NCI-H2107 (cell line): ENCODE data around the gene CUBN.

ENCODE experiments used
- DNase-seq: peaks from one replicate; lab custom pipeline; 2025; lab: John Stamatoyannopoulos, UW

Gene CUBN

DNA sequence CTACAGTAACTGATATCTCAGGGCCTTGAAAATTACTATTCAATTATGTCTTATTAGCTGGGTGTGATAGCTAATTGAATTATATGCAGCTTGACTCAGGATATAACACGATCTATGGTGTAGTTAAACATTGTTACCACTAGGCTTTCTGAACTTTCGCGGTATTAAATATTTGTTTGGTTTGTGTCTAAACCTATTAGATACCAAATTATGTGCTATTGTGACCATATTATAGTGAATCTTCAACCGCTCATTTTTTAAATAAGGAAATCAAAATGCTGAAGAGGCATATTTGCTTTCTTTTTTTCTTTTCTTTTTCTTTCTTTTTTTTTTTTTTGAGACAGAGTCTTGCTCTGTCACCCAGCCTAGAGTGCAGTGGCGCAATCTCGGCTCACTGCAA, 213.1 kb downstream of the CUBN start:
- no peak for DNase-seq

DNA sequence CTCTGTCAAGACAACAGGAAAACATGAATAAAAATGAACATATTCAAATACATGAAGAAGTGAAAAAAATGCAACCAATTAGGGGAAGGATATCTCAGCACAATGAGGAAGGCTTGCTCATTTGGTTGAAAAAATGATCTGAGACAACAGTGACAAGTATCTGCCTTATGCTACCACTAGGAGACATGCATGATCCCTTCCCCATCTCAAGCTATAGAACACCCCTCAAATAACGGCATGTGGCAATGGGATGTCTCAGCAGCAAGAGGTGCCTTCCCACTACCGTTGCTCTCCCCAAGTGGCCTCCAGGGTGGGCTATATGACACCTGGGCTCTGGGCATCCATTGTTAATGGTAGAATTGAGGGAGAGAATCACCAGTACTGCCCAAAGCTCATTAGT, 214.3 kb downstream of the CUBN start:
- DNase-seq, result no peak

DNA sequence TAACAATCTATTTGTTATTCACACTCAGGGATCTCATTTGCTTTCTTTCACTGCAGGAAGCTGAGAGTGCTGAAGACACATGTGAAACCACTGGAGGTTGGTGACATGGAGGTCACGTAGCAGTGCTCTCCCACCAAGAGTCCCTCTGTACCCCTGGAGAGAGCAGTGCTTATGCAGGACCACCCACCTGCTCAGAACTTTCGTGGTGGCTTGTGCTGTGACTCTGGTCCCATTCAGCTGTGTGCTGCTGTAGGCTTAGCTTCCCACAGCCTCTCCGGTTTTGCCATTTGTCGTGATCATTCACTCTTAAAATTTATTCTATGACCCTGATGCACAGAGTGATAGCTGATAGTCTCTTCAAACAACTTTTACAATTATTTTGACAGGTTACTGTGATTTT, 216.3 kb downstream of the CUBN start:
- DNase-seq, result no peak

DNA sequence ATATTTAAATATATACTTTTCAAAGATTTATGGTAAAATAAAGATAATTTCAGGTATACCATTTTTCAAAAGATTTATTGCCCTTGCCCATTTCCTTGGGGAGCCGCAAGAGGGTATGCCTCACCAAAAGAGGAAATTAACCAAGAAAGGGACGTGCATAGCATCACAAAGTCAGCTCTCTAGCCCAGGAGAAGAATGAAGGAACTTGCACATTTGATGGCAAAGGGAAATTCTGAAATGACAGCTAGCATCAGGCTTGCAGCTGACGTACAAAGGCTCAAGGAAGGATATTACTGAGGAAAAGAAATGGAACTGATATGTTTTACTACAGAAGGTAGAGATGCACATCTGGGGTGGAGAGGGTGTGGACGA, 218.8 kb downstream of the CUBN start:
- no peak for DNase-seq

DNA sequence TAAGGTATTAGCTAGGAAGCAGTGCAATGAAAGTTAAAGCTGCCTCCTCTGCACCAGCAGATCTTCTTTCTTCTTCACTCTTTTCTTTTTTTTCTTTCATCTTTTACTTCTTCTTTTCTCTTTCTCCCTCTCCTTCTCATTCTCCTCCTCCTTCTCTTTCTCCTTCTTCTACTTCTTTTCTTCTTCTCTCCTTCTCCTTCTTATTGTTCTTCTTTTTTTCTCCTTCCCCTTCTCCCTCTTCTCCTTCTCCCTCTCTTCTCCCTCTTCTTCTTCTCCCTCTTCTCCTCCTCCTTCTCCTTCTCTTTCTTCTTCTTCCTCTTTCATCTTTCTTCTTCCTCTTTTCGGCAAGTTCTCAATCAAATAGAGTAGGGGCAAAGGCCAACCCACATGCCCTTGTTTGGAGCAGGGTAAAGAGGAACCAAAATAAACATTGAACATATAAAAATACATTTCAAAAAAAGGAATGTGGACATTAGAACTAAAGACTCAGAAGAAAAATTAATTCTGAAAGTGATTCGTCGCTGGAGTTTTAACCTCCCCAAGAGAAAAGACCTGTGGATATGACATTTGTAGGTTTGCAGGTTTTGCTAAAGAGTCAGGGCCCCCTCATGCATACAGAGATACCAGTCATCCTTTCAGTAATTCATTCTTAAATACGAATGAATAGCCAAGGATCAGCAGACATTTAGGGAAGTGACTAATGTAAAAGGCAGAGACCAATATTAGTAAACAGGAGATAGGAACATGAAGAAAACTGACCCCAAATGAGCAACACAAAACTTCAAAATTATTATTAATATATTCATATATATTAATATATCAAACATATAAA, 219.4 kb downstream of the CUBN start:
- DNase-seq, result no peak

DNA sequence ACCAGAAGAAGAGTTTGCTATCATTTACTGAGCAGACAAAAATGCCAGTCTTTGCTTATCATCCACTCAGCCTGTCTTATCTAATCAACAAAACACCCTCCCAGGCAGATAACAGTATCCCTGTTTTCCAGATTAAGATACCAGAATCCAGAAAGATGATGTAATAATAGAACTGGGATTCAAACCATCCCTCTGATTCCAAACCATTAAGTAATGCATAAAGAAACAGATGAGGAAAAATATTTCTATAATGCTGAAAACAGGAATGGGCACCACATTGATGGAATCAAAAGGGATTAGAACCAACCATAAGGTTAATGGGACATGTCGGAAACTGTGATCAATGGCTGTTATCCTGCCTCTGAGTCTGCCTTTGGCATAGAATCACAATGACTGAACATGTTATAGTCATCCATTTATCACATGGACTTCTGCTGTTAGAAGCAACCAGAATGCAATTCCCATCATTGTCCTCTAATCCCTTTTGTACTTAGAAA, 220.3 kb downstream of the CUBN start:
- no peak for DNase-seq

DNA sequence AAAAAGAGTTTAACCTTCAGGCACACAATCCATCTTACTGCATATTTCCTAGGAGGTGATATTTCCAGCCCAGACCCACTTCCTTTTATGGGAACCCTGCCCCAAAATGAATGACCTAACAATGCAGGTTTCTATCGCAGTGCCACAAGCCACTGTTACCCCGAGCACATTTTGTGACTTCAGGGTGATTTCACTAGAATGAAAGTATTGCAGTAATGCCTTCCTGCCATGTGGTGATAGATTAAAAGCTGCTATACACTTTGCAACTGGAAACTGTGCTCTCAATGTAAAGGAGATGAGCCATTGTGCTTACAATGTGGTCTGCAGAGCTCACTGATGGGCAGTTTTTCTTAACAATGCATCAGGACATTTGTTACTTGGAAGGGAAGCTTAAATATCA, 221.9 kb downstream of the CUBN start:
- DNase-seq, result no peak

DNA sequence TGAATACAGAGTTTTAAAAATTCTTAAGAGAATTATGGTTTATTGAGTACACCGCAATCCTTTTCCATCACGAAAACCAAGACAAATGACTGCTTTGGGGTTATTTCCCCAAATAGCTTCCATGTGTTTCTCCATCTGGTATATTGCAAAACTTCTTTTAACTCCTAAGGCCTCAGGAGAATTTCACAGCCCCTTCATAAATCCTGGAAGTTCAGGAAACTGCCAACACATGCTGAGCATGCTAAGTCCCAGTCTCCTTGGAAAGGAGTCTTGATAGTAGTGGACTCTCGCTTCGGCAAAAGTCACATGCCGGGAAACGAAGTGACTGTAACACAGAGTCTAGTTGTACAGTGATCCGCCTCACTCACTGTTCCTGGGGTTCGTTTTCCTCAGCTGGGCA, 224.3 kb downstream of the CUBN start:
- DNase-seq, result no peak

DNA sequence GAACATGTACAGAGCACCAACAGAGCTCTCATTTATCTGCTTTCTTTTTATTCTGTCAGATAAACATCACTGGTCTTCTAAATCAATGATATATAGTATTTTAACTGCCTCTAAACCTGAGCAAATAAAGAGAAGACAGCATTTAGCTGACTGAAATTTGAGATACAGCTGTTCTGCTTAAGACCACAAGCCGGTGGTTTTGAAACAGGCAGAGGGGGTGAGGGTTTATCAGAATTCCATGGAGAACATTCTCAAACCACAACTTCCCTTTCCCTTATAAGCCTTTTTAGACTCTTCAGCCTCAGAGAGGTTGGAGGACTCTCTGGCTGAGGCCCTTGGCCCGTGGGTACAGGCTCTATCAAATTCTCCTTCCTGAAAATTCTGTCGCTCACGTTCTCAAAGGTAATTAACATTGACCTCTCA, 225.0 kb downstream of the CUBN start:
- DNase-seq, result no peak

DNA sequence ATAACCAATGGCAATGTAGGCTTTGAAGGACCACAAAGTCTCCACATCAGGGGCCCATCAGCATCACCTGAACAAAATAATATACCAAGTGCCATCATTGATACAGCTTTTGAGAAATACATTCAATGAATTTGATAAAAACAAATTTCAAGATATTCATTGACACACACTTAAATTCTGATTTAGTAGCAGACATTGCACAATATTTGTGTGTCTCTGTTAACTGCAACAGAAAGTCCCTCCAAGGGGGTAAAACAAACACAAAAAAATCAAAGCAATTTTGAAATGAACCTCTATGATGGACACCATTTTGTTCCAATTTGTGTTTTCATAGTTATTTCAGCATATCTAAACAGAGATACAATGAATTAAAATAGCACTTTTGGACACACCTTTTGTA, 225.6 kb downstream of the CUBN start:
- DNase-seq, result no peak

DNA sequence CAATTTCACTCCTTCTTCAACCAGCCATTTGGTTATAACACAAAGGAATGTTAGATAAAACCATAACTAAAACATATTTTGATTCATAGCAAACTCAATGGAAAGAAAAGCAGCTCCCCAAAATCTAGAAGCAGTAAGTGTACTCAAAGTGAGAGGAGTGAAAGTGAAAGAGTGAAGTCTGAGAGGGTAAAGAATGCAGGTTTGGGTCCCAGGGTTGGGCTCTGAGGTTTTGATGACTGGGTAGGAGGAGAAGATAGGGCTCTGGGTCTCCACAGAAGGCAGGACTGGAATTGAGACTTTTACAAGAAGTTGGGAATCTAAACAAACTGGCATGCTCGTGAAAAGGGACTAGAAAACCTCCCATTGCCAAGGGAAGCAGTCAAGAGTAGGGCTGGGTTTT, 227.0 kb downstream of the CUBN start:
- DNase-seq, result no peak

DNA sequence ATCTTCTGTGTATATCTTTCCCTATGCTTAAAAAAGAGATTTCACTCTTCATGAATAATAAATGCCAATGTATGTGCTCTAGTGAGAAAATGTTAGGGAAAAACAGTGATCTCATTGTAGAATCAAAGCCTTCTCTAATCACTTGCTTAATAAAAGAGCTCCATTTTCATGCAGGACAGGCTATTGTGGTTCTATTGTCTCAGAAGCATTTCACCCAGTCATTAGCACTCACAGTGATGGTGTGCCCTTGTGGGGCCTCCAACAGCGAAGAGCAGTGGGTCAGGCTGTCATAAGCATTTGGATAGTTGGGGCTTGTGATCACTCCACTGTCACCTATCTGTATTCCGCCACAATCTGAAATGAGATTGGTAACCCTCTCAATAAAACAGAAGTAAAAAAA, 228.5 kb downstream of the CUBN start:
- DNase-seq, result no peak

DNA sequence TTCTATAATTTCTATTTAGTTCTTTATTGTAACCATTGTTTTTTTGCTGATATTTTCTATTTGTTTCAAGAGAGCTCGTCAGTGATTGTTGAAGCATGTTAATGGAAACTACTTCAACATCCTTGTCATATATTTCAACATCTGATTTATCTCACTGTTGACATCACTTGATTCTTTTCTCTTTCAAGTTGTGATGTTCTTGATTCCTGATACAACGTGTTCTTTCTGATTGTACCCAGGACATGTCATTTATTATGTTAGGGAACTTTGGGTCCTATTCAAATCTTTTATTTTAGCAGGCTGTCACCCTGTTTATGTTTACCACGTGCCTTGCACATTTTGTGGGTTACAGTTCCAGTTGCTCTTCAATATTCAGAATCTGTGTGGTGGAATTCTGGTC, 232.6 kb downstream of the CUBN start:
- DNase-seq, result no peak

DNA sequence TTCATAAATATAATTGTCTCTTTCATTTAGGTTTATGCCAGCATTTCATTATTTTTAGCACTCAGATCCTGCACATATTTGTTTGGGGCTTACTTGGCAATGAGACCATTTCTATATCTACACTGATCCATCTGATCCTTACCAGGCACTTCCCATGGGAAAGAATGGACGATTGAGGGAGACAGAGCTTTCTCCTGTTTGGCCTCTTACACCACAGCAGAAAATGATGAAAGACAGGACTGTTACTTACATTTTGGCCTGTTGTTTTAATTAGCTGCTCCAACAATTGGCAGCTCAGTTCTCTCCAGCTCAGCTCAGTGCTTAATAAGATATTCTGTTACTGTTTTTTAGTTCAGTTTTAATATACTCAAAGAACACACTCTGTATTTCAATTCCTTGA, 234.8 kb downstream of the CUBN start:
- no peak for DNase-seq

DNA sequence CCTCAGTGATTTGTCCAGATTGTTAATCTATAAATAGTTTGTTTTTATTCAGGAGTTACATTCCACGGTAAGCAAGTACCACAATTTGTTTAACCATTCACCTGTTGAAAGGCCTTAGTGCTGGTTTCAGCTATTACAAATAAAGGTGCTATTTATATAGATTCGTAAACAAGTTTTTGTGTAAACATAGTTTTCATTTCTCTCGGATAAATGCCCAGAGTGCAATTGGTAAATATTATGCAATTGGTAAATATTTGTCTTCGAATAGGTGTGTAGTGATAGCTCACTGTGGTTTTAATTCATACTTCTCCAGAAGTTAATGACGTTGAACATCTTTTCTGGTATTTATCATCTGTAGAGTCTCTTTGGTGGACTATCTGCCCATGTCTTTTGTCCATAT, 235.9 kb downstream of the CUBN start:
- DNase-seq, result no peak

DNA sequence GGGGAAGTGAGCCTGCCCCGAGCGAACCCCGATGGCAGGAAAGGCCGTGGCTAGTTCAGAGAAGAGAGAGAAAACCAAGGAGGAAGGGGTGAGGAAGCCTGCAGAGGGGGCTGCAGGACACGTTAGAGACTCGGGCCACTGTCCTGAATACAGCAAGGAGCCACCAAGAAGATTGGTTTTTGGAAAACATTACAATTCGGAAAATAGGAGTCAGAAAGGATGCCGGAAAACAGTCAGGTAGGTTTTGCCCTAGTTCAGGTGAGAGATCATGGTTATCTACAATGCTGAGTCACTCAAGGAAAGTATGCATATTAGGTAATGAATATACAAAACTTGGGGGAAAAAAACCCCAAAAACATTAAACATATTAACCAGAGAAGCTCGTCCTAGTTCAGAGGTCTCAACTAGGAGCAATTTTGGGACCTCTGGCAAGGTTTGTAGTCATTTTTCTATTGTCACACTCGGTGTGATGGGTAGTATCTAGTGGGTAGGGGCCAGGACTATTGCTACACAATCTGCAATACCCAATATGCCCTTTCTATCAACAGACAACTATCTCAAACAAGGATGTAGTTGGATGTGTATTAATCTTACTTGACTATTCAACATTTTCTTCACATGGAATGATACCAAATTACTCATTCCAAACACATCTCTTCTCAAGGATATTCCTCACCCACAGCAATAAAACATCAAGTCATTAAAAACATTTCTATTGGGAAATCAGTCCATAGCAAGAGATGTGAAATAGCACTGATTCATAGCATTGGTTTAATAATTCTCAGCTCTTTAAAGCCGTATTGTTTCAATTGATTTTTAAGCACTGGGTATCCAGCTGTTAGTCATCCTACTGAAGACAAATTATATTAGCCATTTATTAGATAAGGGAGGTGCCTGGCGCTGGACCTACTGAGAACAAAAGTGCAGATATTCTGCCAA, 238.0 kb downstream of the CUBN start:
- no peak for DNase-seq

DNA sequence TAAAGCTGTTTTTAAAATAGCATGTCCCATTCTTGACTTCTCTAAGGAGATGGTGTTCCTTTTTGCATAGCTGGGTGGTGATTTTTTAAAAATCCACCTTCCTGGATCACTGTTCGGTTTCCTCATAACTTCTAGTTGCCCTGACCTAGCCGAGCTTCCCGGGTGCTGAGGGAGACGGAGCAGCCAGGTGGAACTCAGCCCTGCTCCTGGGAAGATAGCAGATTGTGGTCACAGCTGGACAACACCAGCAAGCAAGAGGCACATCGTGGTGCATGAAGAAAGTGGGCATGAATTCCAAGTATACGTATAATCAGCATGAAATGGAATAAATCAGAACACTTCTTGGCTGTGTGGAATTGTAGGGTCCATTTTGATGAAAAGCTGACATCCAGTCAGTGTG, 238.9 kb downstream of the CUBN start:
- no peak for DNase-seq

DNA sequence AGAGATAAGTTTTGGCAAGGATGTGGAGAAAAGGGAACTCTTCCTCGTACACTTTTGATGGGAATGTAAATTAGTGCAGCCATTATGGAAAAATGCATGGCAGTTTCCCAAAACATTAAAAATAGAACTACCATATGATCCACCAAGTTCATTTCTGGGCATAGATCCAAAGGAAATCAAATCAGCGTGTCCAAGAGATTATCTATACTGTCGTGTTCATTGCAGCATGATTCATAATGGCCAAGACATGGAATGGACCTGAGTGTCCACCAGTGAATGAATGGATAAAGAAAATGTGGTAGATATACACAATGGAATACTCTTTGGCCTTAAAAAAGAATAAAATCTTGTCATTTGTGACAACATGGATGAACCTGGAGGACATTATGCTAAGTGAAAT, 242.0 kb downstream of the CUBN start:
- no peak for DNase-seq

DNA sequence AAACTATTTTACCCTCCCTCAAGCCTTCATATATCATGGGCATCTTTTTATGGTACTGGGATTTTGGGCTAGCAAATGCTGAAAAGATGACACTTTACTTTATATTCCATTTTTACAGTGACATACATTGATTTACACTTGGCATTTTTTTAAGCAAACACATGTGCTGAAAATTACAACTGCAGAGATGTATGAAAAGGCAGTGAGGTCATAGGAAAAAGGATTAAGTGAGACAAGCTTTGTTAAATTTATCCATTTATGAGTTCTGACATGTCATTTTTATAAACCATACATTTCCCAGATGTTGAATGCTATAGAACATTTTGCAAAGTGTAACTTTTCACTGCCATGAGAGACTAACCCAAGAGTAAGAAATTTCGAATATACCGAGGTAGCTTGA, 243.6 kb downstream of the CUBN start:
- no peak for DNase-seq

DNA sequence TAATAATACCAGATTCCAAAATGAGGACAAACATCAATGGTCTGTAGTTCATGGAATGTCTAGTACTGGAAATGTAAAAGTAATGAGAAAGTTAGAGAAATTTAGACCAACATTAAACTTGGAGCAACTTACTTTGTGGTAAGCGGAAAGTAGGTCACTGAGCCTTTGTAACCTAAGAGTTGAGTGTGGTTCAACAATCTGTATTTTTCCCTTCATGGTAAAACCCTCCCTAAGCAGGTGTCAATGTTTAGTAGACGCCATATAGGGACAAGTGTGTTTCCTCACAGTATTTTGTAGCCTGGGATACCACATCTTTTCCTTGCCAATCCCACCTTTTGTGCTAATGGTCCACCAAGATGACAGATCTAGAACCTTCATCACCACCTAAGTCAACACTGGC, 245.1 kb downstream of the CUBN start:
- no peak for DNase-seq

DNA sequence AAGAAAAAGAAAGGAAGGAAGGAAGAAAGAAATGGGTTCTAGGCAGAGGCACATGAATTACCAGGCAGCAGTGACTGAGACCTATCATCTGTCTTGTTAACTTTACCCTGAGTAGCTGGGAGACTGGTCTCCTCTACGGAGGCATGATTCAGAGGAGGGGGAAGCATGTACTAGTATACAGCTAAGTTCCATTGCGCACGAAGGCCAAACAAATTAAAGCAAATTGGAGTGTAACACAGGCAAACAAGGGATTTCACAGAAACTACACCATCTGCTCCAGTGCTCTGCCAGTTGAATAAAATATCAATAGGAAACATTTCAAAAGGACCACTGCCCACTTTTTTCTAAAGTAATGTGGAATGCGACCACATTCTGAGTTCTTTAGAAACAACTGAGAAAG, 246.5 kb downstream of the CUBN start:
- DNase-seq, result no peak

DNA sequence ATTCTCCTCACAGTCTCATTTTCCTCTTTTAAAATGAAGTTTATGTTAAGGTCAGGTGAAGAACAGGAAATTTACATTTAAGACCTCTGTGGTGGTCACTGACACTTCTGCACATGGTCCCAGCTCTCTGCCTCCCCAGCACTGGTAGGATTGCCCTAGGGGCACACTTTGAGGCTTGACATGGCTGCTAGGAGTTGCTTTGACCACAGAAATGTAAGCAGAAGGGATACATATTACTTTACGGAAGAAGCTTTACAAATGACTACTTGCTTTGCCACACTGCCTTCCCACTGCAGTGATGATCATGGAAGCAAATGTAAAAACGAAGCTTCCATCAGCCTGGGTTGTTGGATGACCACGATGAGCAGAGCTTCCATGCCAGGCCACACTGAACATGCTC, 259.3 kb downstream of the CUBN start:
- DNase-seq, result no peak

DNA sequence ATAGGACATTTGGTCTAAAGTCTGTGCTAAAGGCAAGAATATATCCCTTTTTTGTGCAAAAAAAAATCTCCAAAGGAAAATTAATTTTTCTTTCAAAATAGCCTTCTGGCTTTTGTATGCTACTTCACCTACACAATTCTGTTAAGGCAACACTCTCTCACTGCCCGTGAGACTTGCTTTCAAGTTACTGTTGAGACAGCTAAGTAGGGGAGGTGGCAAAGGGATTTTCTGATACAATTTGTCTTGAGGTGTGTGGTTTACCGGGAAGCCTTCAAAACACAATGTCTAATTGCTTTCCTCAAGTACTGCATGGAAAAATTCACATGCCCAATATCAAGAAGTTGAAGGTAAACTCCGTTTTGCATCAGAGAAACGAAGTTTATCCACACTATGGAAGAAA, 261.6 kb downstream of the CUBN start:
- no peak for DNase-seq
